ENCODE data around the gene KRT83. TPM values are rescaled to one million over a fixed set of nuclear protein-coding genes. Genes with fewer than 3 reads are reported as not detected.
"Not testable (repeated sequence)": the region's sequence is repeated elsewhere in the genome, so short reads cannot be mapped to it uniquely, and the experiment has no call there.

The KRT83 gene
- total RNA-seq, 6 donors from 2014 or later: not detected

DNA sequence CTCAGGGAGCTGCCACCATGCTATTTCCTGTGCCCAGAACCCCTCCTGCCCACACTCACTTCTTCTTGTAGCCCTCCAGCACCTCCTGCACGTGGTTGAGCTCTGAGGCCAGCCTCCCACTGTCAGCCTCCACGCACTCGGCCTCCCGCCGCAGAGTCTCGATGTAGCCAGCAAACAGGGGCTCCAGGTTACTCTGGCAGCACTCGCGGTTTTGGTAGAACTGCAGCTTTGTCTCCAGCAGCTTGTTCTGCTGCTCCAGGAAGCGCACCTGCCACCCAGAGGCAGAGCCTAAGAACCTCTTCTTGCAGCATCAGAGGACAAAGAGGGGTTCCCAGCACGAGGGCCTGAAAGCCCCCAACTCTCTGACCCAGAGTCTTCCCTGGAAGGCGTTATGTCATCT lies 2.1 kb downstream of the KRT83 start:
- WGBS, 2 donors: 63 to 79% methylated on average over 10 to 11 of the region's 11 CpGs
- no peak for ATAC-seq (ENCODE audit: low FRiP score in 2 of 2)
- H3K4me1 ChIP-seq: no peaks in the 10 kb centered on the region
- no peak overlapping the region for H3K4me3 ChIP-seq
- TF ChIP-seq EP300 (IDR thresholded peaks at IDR 0.05) (no peak), POLR2A (IDR thresholded peaks at IDR 0.05) (no peak), POLR2AphosphoS5 (IDR thresholded peaks at IDR 0.05) (no peak)
- no peak overlapping the region for H3K27ac ChIP-seq
- peak in 1 of 2 donors; percentile 48 for DNase-seq
- H3K27me3 ChIP-seq: peaks cover 0 to 8% (median 2%) of the 10 kb centered on the region in 4 donors
- no peaks in the 10 kb centered on the region for H3K36me3 ChIP-seq
- no peaks in the 10 kb centered on the region for H3K9me3 ChIP-seq

DNA sequence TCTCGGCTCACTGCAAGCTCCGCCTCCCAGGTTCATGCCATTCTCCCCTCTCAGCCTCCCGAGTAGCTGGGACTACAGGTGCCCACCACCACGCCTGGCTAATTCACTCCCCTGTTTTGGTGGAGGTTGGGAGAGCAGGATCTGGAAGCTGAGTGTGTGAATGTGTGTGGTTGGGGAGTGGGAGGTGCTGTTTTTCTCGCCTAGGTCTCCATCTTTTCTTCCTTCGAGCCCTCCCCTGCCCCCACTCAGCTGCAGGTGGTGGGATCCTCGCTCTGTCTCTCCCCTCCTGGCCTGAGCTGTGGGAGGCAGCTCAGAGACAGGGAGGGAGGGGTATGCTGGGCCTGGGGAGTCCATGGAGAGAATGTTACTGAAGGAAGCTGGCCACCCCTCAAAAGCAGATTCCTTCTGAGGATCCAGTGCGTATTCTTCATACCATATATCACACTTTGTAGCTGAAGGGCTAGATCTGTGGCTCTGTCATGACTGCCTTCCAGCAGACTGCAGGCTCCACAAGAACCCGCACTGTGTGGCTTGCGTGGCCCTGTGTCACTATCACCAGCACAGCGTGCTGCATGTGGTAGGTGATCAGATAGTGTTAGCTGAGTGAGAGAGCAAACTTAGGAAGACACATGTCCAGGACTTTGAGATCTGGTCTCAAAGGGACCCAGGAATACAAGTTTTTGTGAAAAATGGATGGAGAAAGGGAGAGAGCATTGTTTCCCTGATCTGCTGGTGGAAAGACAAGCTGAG lies 2.8 kb downstream of the KRT83 start:
- H3K27me3 ChIP-seq: peaks cover 0 to 8% (median 2%) of the 10 kb centered on the region in 4 donors
- H3K4me3 ChIP-seq: no peak overlapping the region
- DNase-seq: no peak
- no peaks in the 10 kb centered on the region for H3K4me1 ChIP-seq
- no peaks in the 10 kb centered on the region for H3K36me3 ChIP-seq
- no peak for TF ChIP-seq EP300 (IDR thresholded peaks at IDR 0.05)
- TF ChIP-seq, protein P1, sequence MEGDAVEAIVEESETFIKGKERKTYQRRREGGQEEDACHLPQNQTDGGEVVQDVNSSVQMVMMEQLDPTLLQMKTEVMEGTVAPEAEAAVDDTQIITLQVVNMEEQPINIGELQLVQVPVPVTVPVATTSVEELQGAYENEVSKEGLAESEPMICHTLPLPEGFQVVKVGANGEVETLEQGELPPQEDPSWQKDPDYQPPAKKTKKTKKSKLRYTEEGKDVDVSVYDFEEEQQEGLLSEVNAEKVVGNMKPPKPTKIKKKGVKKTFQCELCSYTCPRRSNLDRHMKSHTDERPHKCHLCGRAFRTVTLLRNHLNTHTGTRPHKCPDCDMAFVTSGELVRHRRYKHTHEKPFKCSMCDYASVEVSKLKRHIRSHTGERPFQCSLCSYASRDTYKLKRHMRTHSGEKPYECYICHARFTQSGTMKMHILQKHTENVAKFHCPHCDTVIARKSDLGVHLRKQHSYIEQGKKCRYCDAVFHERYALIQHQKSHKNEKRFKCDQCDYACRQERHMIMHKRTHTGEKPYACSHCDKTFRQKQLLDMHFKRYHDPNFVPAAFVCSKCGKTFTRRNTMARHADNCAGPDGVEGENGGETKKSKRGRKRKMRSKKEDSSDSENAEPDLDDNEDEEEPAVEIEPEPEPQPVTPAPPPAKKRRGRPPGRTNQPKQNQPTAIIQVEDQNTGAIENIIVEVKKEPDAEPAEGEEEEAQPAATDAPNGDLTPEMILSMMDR (IDR thresholded peaks at IDR 0.05): no peak
- TF ChIP-seq POLR2AphosphoS5 (IDR thresholded peaks at IDR 0.05): no peak
- no peak for TF ChIP-seq POLR2A (IDR thresholded peaks at IDR 0.05)
- ATAC-seq (ENCODE audit: low FRiP score in 2 of 2): no peak
- 81 to 91% methylated on average over 11 of the region's 11 CpGs for WGBS, 2 donors
- H3K9me3 ChIP-seq: no peaks in the 10 kb centered on the region
- H3K27ac ChIP-seq: no peak overlapping the region

DNA sequence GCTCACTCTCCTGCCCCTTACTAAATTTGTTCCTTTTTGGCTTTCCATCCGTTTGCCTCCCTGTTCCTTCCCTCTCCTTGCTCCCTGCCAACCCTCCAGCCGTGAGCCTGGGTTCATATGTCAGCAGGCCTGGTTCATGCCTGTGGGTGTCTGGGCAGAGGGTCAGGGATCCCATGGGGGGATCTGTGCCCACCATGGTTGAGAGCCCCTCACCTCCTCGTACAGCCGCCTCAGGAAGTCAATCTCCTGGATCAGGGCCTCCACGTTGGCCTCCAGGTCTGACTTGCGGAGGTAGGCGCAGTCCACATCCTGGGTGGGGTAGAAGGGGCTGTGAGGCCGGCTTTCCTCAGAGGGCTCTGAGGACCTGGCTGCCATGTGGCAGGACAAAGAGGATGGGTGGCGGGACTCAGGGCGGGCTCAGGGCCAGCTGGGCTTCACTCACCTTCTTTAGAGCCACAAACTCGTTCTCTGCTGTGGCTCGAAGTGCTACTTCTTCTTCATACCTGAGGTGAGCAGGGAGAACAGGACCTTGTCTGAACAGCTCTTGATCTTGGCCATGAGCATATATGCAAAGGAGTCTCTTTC lies 3.6 kb downstream of the KRT83 start:
- H3K27me3 ChIP-seq: peaks cover 0 to 8% (median 2%) of the 10 kb centered on the region in 4 donors
- H3K9me3 ChIP-seq: no peaks in the 10 kb centered on the region
- ATAC-seq (ENCODE audit: low FRiP score in 2 of 2): no peak
- H3K4me3 ChIP-seq: no peak overlapping the region
- no peaks in the 10 kb centered on the region for H3K36me3 ChIP-seq
- no peaks in the 10 kb centered on the region for H3K4me1 ChIP-seq
- H3K27ac ChIP-seq: no peak overlapping the region
- peak in 1 of 2 donors; percentile 46 for DNase-seq
- no peak for TF ChIP-seq POLR2AphosphoS5 (IDR thresholded peaks at IDR 0.05)
- no peak for TF ChIP-seq POLR2A (IDR thresholded peaks at IDR 0.05)
- no peak for TF ChIP-seq EP300 (IDR thresholded peaks at IDR 0.05)
- TF ChIP-seq, protein P1 (IDR thresholded peaks at IDR 0.05): no peak
- 80 to 85% methylated on average over 8 to 11 of the region's 12 CpGs for WGBS, 2 donors

DNA sequence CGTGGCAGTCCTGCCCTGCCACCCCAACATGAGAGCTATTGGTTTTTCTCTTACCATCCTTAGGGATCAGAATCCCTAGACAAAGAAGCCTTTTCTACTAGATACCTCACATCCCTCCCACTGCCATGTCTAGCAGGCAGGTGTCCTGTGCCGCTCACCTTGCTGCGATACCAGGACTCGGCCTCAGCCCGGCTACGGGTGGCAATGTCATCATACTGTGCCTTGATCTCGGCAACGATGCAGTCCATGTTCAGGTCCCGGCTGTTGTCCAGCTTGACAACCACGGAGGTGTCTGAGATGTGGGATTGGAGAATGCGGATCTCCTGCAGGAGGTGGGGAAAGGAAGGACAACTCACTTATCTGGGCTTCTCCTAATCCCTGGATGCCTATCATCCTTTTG lies 4.5 kb downstream of the KRT83 start:
- ATAC-seq (ENCODE audit: low FRiP score in 2 of 2) (no peak), DNase-seq (peak in 1 of 2 donors; percentile 35)
- no peak overlapping the region for H3K4me3 ChIP-seq
- no peaks in the 10 kb centered on the region for H3K36me3 ChIP-seq
- H3K9me3 ChIP-seq: no peaks in the 10 kb centered on the region
- H3K27me3 ChIP-seq: peaks cover 0 to 8% (median 2%) of the 10 kb centered on the region in 4 donors
- 93 to 100% methylated on average over 3 to 11 of the region's 11 CpGs for WGBS, 2 donors
- no peaks in the 10 kb centered on the region for H3K4me1 ChIP-seq
- H3K27ac ChIP-seq: no peak overlapping the region
- TF ChIP-seq POLR2AphosphoS5 (IDR thresholded peaks at IDR 0.05) (no peak), EP300 (IDR thresholded peaks at IDR 0.05) (no peak), POLR2A (IDR thresholded peaks at IDR 0.05) (no peak)
- TF ChIP-seq, protein P1 (IDR thresholded peaks at IDR 0.05): no peak

DNA sequence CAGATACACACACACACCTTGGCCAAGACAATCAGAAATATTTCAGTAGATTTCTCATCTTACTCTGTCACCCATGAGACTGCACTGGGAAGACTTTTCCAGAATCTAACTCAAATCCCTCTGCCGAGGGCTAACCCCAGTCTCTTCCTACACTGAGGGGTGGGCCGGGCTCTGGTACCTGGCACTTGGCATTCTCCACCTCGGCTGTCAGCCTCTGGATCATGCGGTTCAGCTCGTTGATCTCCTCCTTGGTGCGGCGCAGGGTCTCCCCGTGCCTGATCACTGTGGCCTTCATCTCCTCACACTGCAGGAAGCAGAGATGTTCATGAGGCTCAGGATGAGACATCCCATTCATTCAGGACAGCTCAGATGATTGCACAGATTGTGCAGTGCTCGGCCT lies 4.9 kb downstream of the KRT83 start:
- peaks cover 0 to 6% (median 2%) of the 10 kb centered on the region in 4 donors for H3K27me3 ChIP-seq
- TF ChIP-seq EP300 (IDR thresholded peaks at IDR 0.05): no peak
- TF ChIP-seq, protein P1 (IDR thresholded peaks at IDR 0.05): no peak
- TF ChIP-seq POLR2AphosphoS5 (IDR thresholded peaks at IDR 0.05): no peak
- TF ChIP-seq POLR2A (IDR thresholded peaks at IDR 0.05): no peak
- DNase-seq (no peak), ATAC-seq (ENCODE audit: low FRiP score in 2 of 2) (no peak)
- H3K27ac ChIP-seq: no peak overlapping the region
- no peaks in the 10 kb centered on the region for H3K9me3 ChIP-seq
- no peak overlapping the region for H3K4me3 ChIP-seq
- 72 to 90% methylated on average over 8 to 9 of the region's 9 CpGs for WGBS, 2 donors
- H3K4me1 ChIP-seq: no peaks in the 10 kb centered on the region
- H3K36me3 ChIP-seq: no peaks in the 10 kb centered on the region

DNA sequence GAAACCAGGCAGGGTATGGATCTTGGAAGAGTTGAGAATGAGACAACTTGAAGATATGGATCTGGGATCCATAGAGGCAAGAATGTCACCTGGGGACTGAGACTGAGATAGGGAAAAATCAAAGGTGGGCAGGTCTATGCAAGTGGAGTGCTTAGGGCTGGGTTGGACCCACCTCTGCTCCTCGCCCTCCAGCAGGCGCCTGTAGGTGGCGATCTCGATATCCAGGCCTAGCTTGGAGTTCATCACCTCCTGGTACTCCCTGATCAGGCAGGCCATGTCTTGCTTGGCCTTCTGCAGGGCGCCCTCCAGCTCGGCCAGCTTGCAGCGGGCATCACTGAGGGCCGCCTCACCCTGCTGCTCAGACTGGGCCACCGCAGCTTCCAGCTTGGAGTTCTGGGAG lies 5.5 kb downstream of the KRT83 start:
- not testable (repeated sequence) for ATAC-seq (ENCODE audit: low FRiP score in 2 of 2); H3K36me3 ChIP-seq; H3K9me3 ChIP-seq; H3K27ac ChIP-seq; H3K4me1 ChIP-seq; H3K27me3 ChIP-seq; H3K4me3 ChIP-seq
- WGBS, 2 donors: 59 to 64% methylated on average over 7 to 9 of the region's 9 CpGs
- DNase-seq: peak in 1 of 2 donors; percentile 45
